Liver (tissue), 3 donors: ENCODE data around the gene MTO1.

Source experiments
- FOXA1 ChIP-seq: IDR thresholded peaks from 2 replicates; pipeline ENCODE4 v1.6.1; 2016; ENCODE audit warnings: antibody characterized with exemption
- FOXA2 ChIP-seq: IDR thresholded peaks from 2 replicates; pipeline ENCODE4 v1.6.1; 2016; ENCODE audit warnings: antibody characterized with exemption
- GABPA ChIP-seq, 2 donors: IDR thresholded peaks in 1 of 2; conservative IDR thresholded peaks in 1 of 2; 2 replicates each; pipeline ENCODE4 v1.6.1; 2016; ENCODE audit warnings: antibody characterized with exemption in 2 of 2, mild to moderate bottlenecking in 1 of 2, moderate library complexity in 1 of 2
- JUND ChIP-seq, 2 donors: IDR thresholded peaks; 2 replicates each; pipeline ENCODE4 v1.6.1; 2016; ENCODE audit warnings: antibody characterized with exemption in 2 of 2
- MAX ChIP-seq: IDR thresholded peaks from 2 replicates; pipeline ENCODE4 v1.6.1; 2016; ENCODE audit warnings: antibody characterized with exemption
- RAD21 ChIP-seq, 2 donors: IDR thresholded peaks; 2 replicates each; pipeline ENCODE4 v1.6.1; 2016; ENCODE audit warnings: antibody characterized with exemption in 2 of 2, mild to moderate bottlenecking in 2 of 2
- REST ChIP-seq: IDR thresholded peaks from 2 replicates; pipeline ENCODE4 v1.6.1; 2016; ENCODE audit warnings: antibody characterized with exemption, mild to moderate bottlenecking
- RXRA ChIP-seq, 2 donors: IDR thresholded peaks; 2 replicates each; pipeline ENCODE4 v1.6.1; 2017 to 2018; ENCODE audit warnings: antibody characterized with exemption in 2 of 2, mild to moderate bottlenecking in 1 of 2
- SP1 ChIP-seq: IDR thresholded peaks from 2 replicates; pipeline ENCODE4 v1.6.1; 2018; ENCODE audit warnings: antibody characterized with exemption, mild to moderate bottlenecking
- YY1 ChIP-seq: IDR thresholded peaks from 2 replicates; pipeline ENCODE4 v1.6.1; 2016; ENCODE audit warnings: antibody characterized with exemption, mild to moderate bottlenecking
- TF ChIP-seq, protein P1 (sequence below): fragments of 150-350 bp; IDR thresholded peaks from 2 replicates; pipeline ENCODE4 v1.5.1; 2017; ENCODE audit warnings: improper control_type of control experiment, low read depth, low read length; ENCODE audit not compliant: missing input control
- donor health status: healthy.
- donor health status: healthy.

DNA sequence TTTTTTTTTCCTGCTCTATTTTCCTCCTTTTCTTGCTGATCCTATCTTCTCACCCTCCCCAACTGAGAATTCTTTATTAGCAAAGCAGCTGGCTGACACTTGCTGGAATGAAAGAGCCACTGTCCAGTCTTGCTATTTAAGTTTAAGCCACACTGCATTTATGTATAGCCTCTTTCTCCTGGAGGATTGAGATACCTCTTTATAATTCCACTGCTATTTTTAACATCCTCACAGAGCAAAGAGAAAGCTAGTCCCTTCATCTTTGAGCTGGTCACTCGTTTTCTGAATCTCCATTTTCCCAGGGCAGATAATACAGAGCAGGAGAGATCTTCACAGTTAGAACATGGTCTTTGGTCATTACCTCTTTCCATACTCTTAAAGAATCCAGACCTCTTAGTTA, 95.3 kb downstream of the MTO1 start:
- TF ChIP-seq, protein P1, sequence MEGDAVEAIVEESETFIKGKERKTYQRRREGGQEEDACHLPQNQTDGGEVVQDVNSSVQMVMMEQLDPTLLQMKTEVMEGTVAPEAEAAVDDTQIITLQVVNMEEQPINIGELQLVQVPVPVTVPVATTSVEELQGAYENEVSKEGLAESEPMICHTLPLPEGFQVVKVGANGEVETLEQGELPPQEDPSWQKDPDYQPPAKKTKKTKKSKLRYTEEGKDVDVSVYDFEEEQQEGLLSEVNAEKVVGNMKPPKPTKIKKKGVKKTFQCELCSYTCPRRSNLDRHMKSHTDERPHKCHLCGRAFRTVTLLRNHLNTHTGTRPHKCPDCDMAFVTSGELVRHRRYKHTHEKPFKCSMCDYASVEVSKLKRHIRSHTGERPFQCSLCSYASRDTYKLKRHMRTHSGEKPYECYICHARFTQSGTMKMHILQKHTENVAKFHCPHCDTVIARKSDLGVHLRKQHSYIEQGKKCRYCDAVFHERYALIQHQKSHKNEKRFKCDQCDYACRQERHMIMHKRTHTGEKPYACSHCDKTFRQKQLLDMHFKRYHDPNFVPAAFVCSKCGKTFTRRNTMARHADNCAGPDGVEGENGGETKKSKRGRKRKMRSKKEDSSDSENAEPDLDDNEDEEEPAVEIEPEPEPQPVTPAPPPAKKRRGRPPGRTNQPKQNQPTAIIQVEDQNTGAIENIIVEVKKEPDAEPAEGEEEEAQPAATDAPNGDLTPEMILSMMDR: no peak
- TF ChIP-seq SP1 (no peak), JUND (IDR thresholded peaks at IDR 0.05) (no peak), GABPA (IDR thresholded peaks at IDR 0.05 in 1 of 2, conservative IDR thresholded peaks at IDR 0.05 in 1 of 2) (no peak), MAX (no peak), FOXA1 (no peak), RXRA (IDR thresholded peaks at IDR 0.05) (no peak), FOXA2 (no peak), REST (no peak), RAD21 (IDR thresholded peaks at IDR 0.05) (no peak), YY1 (no peak)
